ENCODE results near the gene DAB2IP. TPM values are rescaled to one million over a fixed set of nuclear protein-coding genes. Genes with fewer than 3 reads are reported as not detected.

Gene DAB2IP
- total RNA-seq, 4 donors from 2014 or later: 35.2 to 56.4 (median 51.4) TPM

GRCh38 chr9:121711281-121711680 lies 59.8 kb downstream of the DAB2IP start:
- Histone ChIP-seq H3K27me3 (no peaks in the 10 kb centered on the region), H3K27ac (no peak overlapping the region), H3K9me3 (no peaks in the 10 kb centered on the region), H3K4me3 (no peak overlapping the region), H3K4me1 (peaks cover 0 to 2% (median 0%) of the 10 kb centered on the region in 4 donors), H3K36me3 (peaks cover 0 to 6% (median 0%) of the 10 kb centered on the region in 3 donors)
- DNase-seq (ENCODE audit: low spot score in 2 of 2): no peak
- TF ChIP-seq EP300 (IDR thresholded peaks at IDR 0.05): no peak
- TF ChIP-seq CTCF (IDR thresholded peaks at IDR 0.05): no peak
- no peak for TF ChIP-seq POLR2A (IDR thresholded peaks at IDR 0.05)

GRCh38 chr9:121711797-121712196 lies 60.4 kb downstream of the DAB2IP start:
- peaks cover 0 to 2% (median 0%) of the 10 kb centered on the region in 4 donors for H3K4me1 ChIP-seq
- H3K27me3 ChIP-seq: no peaks in the 10 kb centered on the region
- WGBS, 2 donors: 86 to 90% methylated on average over 5 of the region's 5 CpGs
- H3K36me3 ChIP-seq: peaks cover 0 to 6% (median 0%) of the 10 kb centered on the region in 3 donors
- no peak for TF ChIP-seq CTCF (IDR thresholded peaks at IDR 0.05)
- no peak for TF ChIP-seq EP300 (IDR thresholded peaks at IDR 0.05)
- TF ChIP-seq POLR2A (IDR thresholded peaks at IDR 0.05): no peak
- no peak for DNase-seq (ENCODE audit: low spot score in 2 of 2)
- H3K4me3 ChIP-seq: no peak overlapping the region
- no peaks in the 10 kb centered on the region for H3K9me3 ChIP-seq
- no peak overlapping the region for H3K27ac ChIP-seq

DNA sequence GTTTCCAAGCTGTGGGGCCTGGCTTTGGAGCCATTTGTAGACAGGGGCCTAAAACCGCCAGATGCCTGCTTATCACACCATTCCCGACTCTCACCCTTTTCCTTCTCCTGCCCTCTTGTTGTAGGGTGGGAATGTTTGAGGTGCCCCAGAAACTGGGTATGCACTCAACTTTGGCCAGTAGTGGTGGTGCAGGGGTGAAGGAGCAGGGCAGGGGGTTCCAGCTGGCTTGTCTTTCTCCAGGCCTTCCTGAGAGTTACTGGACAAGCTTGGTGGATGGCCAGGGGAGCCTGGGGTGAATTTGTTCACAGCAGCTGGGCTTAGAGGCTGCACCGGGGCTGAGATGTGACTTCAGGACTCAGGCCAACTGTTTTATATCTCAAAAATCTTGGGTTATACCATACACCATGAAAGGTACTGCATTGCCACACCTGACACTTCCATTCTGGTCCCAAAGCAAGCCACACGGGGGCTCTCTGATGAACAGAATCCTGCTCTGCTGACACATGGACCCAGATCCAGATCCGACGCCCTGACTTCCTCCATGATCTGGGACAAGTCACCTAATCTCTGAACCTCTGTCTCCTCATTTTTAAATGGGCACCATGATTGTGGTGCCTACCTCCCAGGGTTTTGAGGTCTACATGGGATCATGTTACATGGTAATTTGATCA lies 62.1 kb downstream of the DAB2IP start:
- DNase-seq (ENCODE audit: low spot score in 2 of 2): no peak
- H3K27me3 ChIP-seq: no peaks in the 10 kb centered on the region
- peaks cover 0 to 6% (median 0%) of the 10 kb centered on the region in 3 donors for H3K36me3 ChIP-seq
- no peak overlapping the region for H3K27ac ChIP-seq
- H3K9me3 ChIP-seq: no peaks in the 10 kb centered on the region
- WGBS, 2 donors: 83 to 85% methylated on average over 6 of the region's 6 CpGs
- H3K4me1 ChIP-seq: peaks cover 0 to 17% (median 3%) of the 10 kb centered on the region in 4 donors
- TF ChIP-seq EP300 (IDR thresholded peaks at IDR 0.05): no peak
- TF ChIP-seq CTCF (IDR thresholded peaks at IDR 0.05): no peak
- no peak for TF ChIP-seq POLR2A (IDR thresholded peaks at IDR 0.05)
- no peak overlapping the region for H3K4me3 ChIP-seq

GRCh38 chr9:121714075-121714705 lies 62.8 kb downstream of the DAB2IP start:
- TF ChIP-seq POLR2A (IDR thresholded peaks at IDR 0.05): no peak
- no peak for TF ChIP-seq EP300 (IDR thresholded peaks at IDR 0.05)
- no peak for TF ChIP-seq CTCF (IDR thresholded peaks at IDR 0.05)
- no peaks in the 10 kb centered on the region for H3K9me3 ChIP-seq
- H3K27me3 ChIP-seq: no peaks in the 10 kb centered on the region
- H3K4me1 ChIP-seq: peaks cover 0 to 18% (median 3%) of the 10 kb centered on the region in 4 donors
- no peak for DNase-seq (ENCODE audit: low spot score in 2 of 2)
- H3K4me3 ChIP-seq: no peak overlapping the region
- peaks cover 0 to 6% (median 0%) of the 10 kb centered on the region in 3 donors for H3K36me3 ChIP-seq
- no peak overlapping the region for H3K27ac ChIP-seq
- WGBS, 2 donors: 92 to 99% methylated on average over 6 of the region's 6 CpGs

DNA sequence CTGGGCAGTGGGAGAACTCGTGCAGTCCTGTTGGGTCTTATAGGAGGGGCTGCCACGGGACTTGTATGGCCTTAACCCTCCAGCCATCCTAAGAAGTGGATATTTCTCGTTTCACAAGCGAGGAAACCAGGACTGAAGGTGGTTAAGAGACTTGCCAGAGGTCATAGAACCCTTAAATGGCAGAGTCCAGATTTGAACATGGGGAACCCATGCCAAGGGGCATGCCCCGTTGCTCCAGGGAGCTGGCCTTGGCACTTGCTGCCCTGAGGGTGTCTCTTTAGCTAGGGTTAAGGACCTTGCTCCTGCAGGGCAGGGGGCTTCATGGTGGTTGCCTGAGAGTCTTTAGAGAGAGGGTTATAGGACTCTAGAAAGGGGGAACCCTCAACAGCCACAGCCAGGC lies 63.4 kb downstream of the DAB2IP start:
- no peak for DNase-seq (ENCODE audit: low spot score in 2 of 2)
- TF ChIP-seq POLR2A (IDR thresholded peaks at IDR 0.05) (no peak), CTCF (IDR thresholded peaks at IDR 0.05) (no peak), EP300 (IDR thresholded peaks at IDR 0.05) (no peak)
- H3K36me3 ChIP-seq: peaks cover 0 to 6% (median 0%) of the 10 kb centered on the region in 3 donors
- H3K4me1 ChIP-seq: peaks cover 0 to 20% (median 3%) of the 10 kb centered on the region in 4 donors
- 84 to 92% methylated on average over 5 of the region's 5 CpGs for WGBS, 2 donors
- no peaks in the 10 kb centered on the region for H3K27me3 ChIP-seq
- no peak overlapping the region for H3K27ac ChIP-seq
- H3K4me3 ChIP-seq: no peak overlapping the region
- H3K9me3 ChIP-seq: no peaks in the 10 kb centered on the region

Measured in tibial nerve (tissue), 4 donors.